Aorta (tissue), 4 donors: ENCODE measurements around the gene RRP15. TPM values are rescaled to one million over a fixed set of nuclear protein-coding genes. Genes with fewer than 3 reads are reported as not detected.

Experiments used
- polyA plus RNA-seq, 2 donors: library from polyadenylated mRNA; stranded (reverse); fragments of 200-250 nt; gene quantifications; one replicate each; pipeline ENCODE4 v1.2.3, GENCODE V29; 2013
- total RNA-seq, 2 donors: library from RNA; stranded (reverse); fragmentation: NEBNext Ultra II Directional; extraction: Animal tissue kit (Norgen Biotek cat#: 25700); gene quantifications; one replicate each; pipeline ENCODE4 v1.2.1, GENCODE V29; 2021
- donor health status: healthy with polysubstance abuse.
- donor health status: Bipolar disorder and iron deficiency.
- donor health status: DM: no; HTN: no; CAD: no.
- donor health status: DM: yes; HTN: yes; CAD: no.

The RRP15 gene
- total and polyA plus RNA-seq, 4 donors = 2.0 to 19.9 (median 9.9) TPM

Other genes with a start within 250 kb of the RRP15 start
- 10 to 100 TPM; 15.5 to 18.0 TPM for gene TGFB2, start 60.0 kb downstream of the RRP15 start, total RNA-seq
- gene TGFB2, start 60.0 kb downstream of the RRP15 start, polyA plus RNA-seq = 1 to 10 TPM; 2.2 to 2.6 TPM